ENCODE results near the gene TBL1X.
"Not testable (repeated sequence)": the region's sequence is repeated elsewhere in the genome, so short reads cannot be mapped to it uniquely, and the experiment has no call there.

The TBL1X gene

DNA sequence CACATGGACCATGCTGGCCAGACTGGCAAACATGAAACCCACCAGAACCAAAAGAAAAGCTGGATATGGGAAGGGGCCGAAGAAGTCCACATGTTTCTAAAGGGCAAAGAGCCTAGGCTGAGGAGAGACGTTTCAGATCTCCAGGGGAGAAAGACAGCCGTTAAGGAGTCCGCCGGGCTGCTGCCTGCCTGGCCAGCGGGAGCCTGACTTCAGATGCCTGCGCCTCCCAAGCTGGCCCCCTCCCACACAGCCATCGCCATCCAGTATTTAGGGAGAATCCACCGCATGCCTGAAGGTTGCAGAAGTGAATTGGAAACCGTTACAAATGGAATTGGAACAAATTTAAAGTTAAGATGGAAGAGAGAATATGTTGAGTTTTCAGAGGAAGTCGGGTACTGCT lies 2.9 kb downstream of the TBL1X start:
- H3K4me3 ChIP-seq (ENCODE audit: low read depth, low read length): no peak overlapping the region
- TF ChIP-seq, protein P1, sequence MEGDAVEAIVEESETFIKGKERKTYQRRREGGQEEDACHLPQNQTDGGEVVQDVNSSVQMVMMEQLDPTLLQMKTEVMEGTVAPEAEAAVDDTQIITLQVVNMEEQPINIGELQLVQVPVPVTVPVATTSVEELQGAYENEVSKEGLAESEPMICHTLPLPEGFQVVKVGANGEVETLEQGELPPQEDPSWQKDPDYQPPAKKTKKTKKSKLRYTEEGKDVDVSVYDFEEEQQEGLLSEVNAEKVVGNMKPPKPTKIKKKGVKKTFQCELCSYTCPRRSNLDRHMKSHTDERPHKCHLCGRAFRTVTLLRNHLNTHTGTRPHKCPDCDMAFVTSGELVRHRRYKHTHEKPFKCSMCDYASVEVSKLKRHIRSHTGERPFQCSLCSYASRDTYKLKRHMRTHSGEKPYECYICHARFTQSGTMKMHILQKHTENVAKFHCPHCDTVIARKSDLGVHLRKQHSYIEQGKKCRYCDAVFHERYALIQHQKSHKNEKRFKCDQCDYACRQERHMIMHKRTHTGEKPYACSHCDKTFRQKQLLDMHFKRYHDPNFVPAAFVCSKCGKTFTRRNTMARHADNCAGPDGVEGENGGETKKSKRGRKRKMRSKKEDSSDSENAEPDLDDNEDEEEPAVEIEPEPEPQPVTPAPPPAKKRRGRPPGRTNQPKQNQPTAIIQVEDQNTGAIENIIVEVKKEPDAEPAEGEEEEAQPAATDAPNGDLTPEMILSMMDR (IDR thresholded peaks at IDR 0.05; ENCODE audit: low read depth, low read length, missing control alignments): no peak
- DNase-seq (ENCODE audit: low read depth): no peak

DNA sequence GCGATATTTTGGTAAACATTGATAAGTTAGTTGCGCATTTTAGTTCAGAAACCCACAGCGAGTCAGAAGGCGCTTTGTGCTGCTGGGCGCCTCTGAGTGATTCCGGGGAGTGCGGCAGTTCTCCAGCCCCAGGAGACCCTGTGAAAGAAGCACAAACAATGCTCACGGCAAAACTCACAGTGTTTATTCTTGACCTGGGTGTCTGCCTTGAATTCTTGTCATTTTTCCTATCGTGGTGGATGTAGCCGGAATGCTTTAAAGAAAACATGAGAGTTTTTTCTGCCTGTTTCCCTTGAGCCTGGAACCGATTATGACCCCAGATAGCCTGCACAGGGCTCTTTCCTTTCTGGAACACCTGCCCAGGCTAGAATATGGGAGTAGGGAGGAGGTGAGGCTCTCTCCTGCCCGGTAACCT lies 6.7 kb downstream of the TBL1X start:
- H3K4me3 ChIP-seq (ENCODE audit: low read depth, low read length): no peak overlapping the region
- no peak for DNase-seq (ENCODE audit: low read depth)
- TF ChIP-seq, protein P1 (IDR thresholded peaks at IDR 0.05; ENCODE audit: low read depth, low read length, missing control alignments): no peak

DNA sequence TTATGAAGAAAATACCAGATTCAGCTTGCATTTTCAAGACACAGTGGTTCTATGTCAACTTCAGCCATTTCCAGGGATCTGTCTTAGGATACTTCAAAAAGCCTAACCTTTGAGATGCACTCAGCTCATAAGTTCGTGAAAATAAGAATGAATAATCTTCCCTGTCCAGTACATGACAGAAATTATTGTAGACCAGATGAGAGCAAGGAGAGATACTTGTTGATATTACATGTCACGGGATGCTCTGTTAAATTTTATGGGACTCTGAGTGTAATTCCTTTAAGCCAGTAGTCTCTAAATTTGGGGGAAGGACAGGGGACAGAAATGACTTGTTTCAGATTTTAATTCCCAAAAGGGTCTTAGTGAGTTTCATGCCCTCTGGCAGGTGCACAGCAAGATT lies 8.8 kb downstream of the TBL1X start:
- TF ChIP-seq, protein P1 (IDR thresholded peaks at IDR 0.05; ENCODE audit: low read depth, low read length, missing control alignments): no peak
- no peak for DNase-seq (ENCODE audit: low read depth)

DNA sequence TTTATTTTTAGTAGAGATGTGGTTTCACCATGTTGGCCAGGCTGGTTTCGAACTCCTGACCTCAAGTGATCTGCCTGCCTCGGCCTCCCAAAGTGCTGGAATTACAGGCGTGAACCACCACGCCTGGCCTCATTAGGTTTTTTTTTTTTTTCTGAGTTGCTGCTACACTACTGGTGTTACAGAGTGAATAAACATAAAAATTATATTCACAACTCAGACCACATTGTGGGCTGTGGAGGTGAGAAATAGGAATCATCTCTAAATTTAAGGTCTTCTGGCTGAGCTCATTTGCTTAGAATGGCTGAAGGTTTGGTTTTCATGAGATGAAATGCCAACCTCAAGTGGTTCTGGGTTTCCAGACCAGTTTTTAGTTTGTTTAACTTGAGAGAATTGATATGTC lies 10.6 kb downstream of the TBL1X start:
- not testable (repeated sequence) for H3K4me3 ChIP-seq (ENCODE audit: low read depth, low read length); DNase-seq (ENCODE audit: low read depth)

More for the DNA sequence above, 8.8 kb downstream of the TBL1X start:
- no peak overlapping the region for H3K4me3 ChIP-seq (ENCODE audit: low read depth, low read length)

DNA sequence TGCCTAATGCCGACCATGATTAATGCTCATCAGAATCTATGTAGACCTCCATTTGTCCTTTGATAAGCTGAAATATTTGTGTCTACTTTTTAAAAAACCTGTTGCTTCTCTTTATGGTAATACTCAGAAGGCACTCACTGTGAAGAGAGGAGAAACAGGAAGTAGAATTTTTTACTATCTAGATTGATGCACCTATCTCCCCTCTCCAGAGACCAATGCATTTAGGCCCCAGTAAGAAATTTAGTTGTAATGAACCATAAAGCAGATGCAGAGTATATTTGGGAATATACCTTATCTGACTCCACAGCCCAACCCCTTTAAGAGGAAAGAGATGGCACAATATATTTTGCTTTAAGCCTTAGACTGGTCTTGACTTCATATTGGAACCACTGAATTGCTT lies 11.1 kb downstream of the TBL1X start:
- no peak overlapping the region for H3K4me3 ChIP-seq (ENCODE audit: low read depth, low read length)
- no peak for DNase-seq (ENCODE audit: low read depth)
- TF ChIP-seq, protein P1 (IDR thresholded peaks at IDR 0.05; ENCODE audit: low read depth, low read length, missing control alignments): no peak

DNA sequence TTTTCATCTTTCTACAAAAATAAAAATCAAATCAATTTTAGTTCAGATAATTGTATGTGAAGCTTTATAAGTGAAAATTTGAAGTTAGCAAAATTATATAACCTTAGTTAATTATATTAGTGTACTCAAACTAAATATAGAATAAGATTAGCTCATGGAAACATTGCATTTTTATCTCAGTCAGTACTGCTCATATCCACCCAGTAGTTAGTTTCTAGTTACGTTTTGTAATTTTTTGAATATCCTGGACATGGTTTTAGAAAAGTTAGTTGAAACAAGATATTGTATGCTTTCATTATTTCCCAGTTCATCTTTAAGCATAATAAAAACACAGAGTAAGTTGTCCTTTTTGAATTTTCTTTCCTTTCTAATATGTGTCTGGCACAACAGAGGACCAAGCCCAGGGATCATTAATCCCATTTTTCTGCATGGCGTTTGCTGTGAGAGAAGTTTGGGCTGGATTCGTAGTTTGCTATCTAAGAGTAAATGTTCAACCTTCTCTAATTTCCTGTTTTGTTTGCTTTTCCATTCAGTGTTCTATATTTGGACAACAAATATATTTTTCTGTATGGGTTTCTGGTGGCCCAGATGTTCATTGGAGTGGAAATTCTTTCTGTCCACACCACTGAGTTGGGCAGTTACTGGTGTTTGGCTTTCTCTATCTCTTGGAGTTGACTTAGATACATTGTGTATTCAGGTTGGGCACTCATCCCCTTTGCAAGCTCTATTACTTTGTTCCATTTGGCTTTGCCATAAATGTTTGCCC lies 12.1 kb downstream of the TBL1X start:
- DNase-seq (ENCODE audit: low read depth): no peak

DNA sequence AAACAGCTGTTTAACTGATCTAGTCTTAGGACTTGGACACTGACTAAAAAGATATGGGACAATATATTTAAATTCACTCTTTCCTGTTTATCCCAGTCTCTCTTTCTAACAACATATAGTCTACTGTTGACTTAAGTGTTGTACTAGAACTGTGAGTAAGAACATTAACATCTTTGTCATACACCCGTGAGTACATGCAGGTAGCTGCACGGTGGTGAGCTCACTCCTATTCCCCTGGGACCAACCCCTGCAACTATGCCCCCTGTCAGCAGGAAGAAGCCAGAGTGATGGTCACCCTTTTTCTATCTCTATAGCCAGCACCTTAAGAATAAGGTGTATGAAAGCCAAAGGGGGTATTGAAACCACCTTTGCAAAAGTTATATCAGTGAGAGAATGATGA lies 17.6 kb downstream of the TBL1X start:
- TF ChIP-seq, protein P1 (IDR thresholded peaks at IDR 0.05; ENCODE audit: low read depth, low read length, missing control alignments): no peak
- H3K4me3 ChIP-seq (ENCODE audit: low read depth, low read length): no peak overlapping the region
- DNase-seq (ENCODE audit: low read depth): no peak

More for the DNA sequence above, 12.1 kb downstream of the TBL1X start:
- no peak overlapping the region for H3K4me3 ChIP-seq (ENCODE audit: low read depth, low read length)
- TF ChIP-seq, protein P1 (IDR thresholded peaks at IDR 0.05; ENCODE audit: low read depth, low read length, missing control alignments): no peak

Data from GM12864 (cell line).